Suprapubic skin (tissue), 4 donors: Measurements from ENCODE around the gene RLBP1. TPM values are rescaled to one million over a fixed set of nuclear protein-coding genes. Genes with fewer than 3 reads are reported as not detected.

Experiments
- DNase-seq, 2 donors: peaks; one replicate each; pipeline ENCODE4 v3.0.0-alpha.2; 2019; ENCODE audit warnings: low spot score in 2 of 2
- H3K27ac ChIP-seq: fragments of 200-600 bp; sonication (generic); one replicate; pipeline ENCODE4 v1.5.1; 2019
- H3K27me3 ChIP-seq: fragments of 200-600 bp; sonication (generic); one replicate; pipeline ENCODE4 v1.5.1; 2019
- H3K36me3 ChIP-seq: fragments of 200-600 bp; sonication (generic); one replicate; pipeline ENCODE4 v1.5.1; 2019
- H3K4me1 ChIP-seq: fragments of 200-600 bp; sonication (generic); one replicate; pipeline ENCODE4 v1.5.1; 2019
- H3K4me3 ChIP-seq: fragments of 200-600 bp; sonication (generic); one replicate; pipeline ENCODE4 v1.5.1; 2019; ENCODE audit warnings: mild to moderate bottlenecking
- H3K9me3 ChIP-seq: fragments of 200-600 bp; sonication (generic); one replicate; pipeline ENCODE4 v1.5.1; 2019
- EP300 ChIP-seq: sonication (generic); formaldehyde crosslinking; IDR thresholded peaks from one replicate; pipeline ENCODE4 v1.6.1; 2017; ENCODE audit warnings: antibody characterized with exemption
- POLR2A ChIP-seq, 2 donors: fragments of 450-650 bp; IDR thresholded peaks; one replicate each; pipeline ENCODE4 v1.6.1; 2017; ENCODE audit warnings: antibody characterized with exemption in 2 of 2, mild to moderate bottlenecking in 2 of 2, moderate library complexity in 2 of 2
- POLR2AphosphoS5 ChIP-seq, 3 donors: sonication (generic); formaldehyde crosslinking; IDR thresholded peaks; one replicate each; pipeline ENCODE4 v1.6.1; 2017; ENCODE audit warnings: antibody characterized with exemption in 3 of 3
- WGBS: methylation state at CpG from one replicate; pipeline ENCODE4 v1.1.5; 2018; 5-methylcytosine and 5-hydroxymethylcytosine counted together
- total RNA-seq, 4 donors: library from RNA; depleted of rRNA; stranded (reverse); fragments of >200 nt; gene quantifications; one replicate each; pipeline ENCODE4 v1.1.0, GENCODE V29; 2016
- TF ChIP-seq, protein P1 (sequence below), 2 donors: fragments of 200-600 bp in 1 of 2; fragments of 450-650 bp in 1 of 2; sonication (generic) in 1 of 2; IDR thresholded peaks; one replicate each; pipeline ENCODE4 v1.5.1; 2016 to 2019; ENCODE audit warnings: antibody characterized with exemption in 2 of 2, mild to moderate bottlenecking in 1 of 2, moderate library complexity in 1 of 2

Gene RLBP1
- total RNA-seq, 4 donors from 2014 or later = not detected

DNA sequence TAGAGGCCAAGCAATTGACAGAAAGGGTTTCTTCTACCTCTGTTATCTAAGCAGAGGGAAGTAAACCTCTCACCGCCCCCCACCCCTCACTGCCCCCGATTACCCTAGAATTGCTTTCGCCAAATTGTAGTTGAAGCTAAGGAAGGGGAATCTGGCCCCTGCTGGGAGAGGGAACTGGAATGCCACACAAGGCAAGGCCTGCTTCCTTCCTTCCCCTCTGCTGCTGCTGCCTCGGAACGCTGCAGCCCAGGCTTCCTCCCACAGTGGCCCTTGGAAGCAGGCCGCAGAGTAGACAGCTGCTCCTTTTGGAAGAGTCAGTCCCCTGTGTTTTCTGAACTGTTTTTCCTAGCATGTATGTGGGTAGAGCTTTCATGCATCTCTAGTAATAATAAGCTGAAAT lies 21.6 kb downstream of the RLBP1 start:
- Histone ChIP-seq H3K36me3 (peaks cover 12% of the 10 kb centered on the region), H3K9me3 (no peaks in the 10 kb centered on the region), H3K27me3 (no peaks in the 10 kb centered on the region), H3K4me1 (peaks cover 20% of the 10 kb centered on the region), H3K4me3 (no peak overlapping the region), H3K27ac (peak overlapping the region; percentile 1)
- TF ChIP-seq, protein P1, sequence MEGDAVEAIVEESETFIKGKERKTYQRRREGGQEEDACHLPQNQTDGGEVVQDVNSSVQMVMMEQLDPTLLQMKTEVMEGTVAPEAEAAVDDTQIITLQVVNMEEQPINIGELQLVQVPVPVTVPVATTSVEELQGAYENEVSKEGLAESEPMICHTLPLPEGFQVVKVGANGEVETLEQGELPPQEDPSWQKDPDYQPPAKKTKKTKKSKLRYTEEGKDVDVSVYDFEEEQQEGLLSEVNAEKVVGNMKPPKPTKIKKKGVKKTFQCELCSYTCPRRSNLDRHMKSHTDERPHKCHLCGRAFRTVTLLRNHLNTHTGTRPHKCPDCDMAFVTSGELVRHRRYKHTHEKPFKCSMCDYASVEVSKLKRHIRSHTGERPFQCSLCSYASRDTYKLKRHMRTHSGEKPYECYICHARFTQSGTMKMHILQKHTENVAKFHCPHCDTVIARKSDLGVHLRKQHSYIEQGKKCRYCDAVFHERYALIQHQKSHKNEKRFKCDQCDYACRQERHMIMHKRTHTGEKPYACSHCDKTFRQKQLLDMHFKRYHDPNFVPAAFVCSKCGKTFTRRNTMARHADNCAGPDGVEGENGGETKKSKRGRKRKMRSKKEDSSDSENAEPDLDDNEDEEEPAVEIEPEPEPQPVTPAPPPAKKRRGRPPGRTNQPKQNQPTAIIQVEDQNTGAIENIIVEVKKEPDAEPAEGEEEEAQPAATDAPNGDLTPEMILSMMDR (IDR thresholded peaks at IDR 0.05) = no peak
- TF ChIP-seq POLR2AphosphoS5 (IDR thresholded peaks at IDR 0.05) (no peak), POLR2A (IDR thresholded peaks at IDR 0.05) (no peak), EP300 (no peak)
- no peak for DNase-seq
- 68% methylated on average over 6 of the region's 6 CpGs for WGBS

GRCh38 chr15:89198934-89199333 lies 22.4 kb downstream of the RLBP1 start:
- peak overlapping the region; percentile 57 for H3K27ac ChIP-seq
- no peaks in the 10 kb centered on the region for H3K27me3 ChIP-seq
- no peak overlapping the region for H3K4me3 ChIP-seq
- WGBS = 87% methylated on average over 3 of the region's 3 CpGs
- no peaks in the 10 kb centered on the region for H3K9me3 ChIP-seq
- TF ChIP-seq, protein P1 (IDR thresholded peaks at IDR 0.05) = no peak
- TF ChIP-seq POLR2A (IDR thresholded peaks at IDR 0.05) (no peak), EP300 (no peak), POLR2AphosphoS5 (IDR thresholded peaks at IDR 0.05) (no peak)
- peaks cover 20% of the 10 kb centered on the region for H3K4me1 ChIP-seq
- no peak for DNase-seq
- H3K36me3 ChIP-seq = peaks cover 20% of the 10 kb centered on the region

DNA sequence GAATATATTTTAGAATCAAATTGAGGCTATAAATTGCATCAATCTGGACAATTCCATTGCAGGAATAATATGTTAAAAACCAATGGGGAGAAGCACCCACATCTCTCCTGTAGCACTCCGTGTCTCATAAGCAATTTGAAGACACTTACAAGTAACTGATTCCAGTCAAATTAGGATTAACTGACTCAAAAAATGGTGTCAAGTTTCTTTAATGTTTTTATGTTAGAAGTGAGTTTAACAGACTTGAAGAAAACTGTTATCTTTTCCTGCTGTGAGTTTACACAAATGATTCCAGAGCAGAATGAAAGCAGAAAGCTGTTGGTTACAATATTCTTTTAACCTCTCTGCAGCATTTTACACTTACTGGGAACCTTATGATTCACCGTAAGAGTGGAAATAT lies 23.2 kb downstream of the RLBP1 start:
- Histone ChIP-seq H3K27me3 (no peaks in the 10 kb centered on the region), H3K36me3 (peaks cover 27% of the 10 kb centered on the region), H3K4me3 (no peak overlapping the region), H3K27ac (peak overlapping the region; percentile 57), H3K4me1 (peaks cover 20% of the 10 kb centered on the region), H3K9me3 (no peaks in the 10 kb centered on the region)
- no peak for TF ChIP-seq EP300
- TF ChIP-seq POLR2AphosphoS5 (IDR thresholded peaks at IDR 0.05) = no peak
- TF ChIP-seq, protein P1 (IDR thresholded peaks at IDR 0.05) = no peak
- TF ChIP-seq POLR2A (IDR thresholded peaks at IDR 0.05) = no peak
- WGBS = 87% methylated on average over 2 of the region's 2 CpGs
- no peak for DNase-seq

GRCh38 chr15:89197503-89197971 lies 23.8 kb downstream of the RLBP1 start:
- WGBS = 42% methylated on average over 3 of the region's 4 CpGs
- no peaks in the 10 kb centered on the region for H3K27me3 ChIP-seq
- H3K27ac ChIP-seq = peak overlapping the region; percentile 57
- TF ChIP-seq EP300 (no peak), POLR2A (IDR thresholded peaks at IDR 0.05) (no peak), POLR2AphosphoS5 (IDR thresholded peaks at IDR 0.05) (no peak)
- TF ChIP-seq, protein P1 (IDR thresholded peaks at IDR 0.05) = no peak
- DNase-seq = peak in 1 of 2 donors; percentile 62
- peaks cover 34% of the 10 kb centered on the region for H3K36me3 ChIP-seq
- no peak overlapping the region for H3K4me3 ChIP-seq
- no peaks in the 10 kb centered on the region for H3K9me3 ChIP-seq
- H3K4me1 ChIP-seq = peaks cover 20% of the 10 kb centered on the region

- H3K36me3 ChIP-seq = peaks cover 39% of the 10 kb centered on the region
- H3K27ac ChIP-seq = peak overlapping the region; percentile 57
- H3K4me1 ChIP-seq = peaks cover 20% of the 10 kb centered on the region
- no peak overlapping the region for H3K4me3 ChIP-seq
- no peaks in the 10 kb centered on the region for H3K9me3 ChIP-seq
- no peaks in the 10 kb centered on the region for H3K27me3 ChIP-seq
- DNase-seq = peak in 1 of 2 donors; percentile 55
- TF ChIP-seq, protein P1 (IDR thresholded peaks at IDR 0.05) = no peak
- no peak for TF ChIP-seq POLR2A (IDR thresholded peaks at IDR 0.05)
- no peak for TF ChIP-seq EP300
- TF ChIP-seq POLR2AphosphoS5 (IDR thresholded peaks at IDR 0.05) = no peak
- 27% methylated on average over 7 of the region's 7 CpGs for WGBS
Observed at GRCh38 chr15:89196994-89197393, 24.4 kb downstream of the RLBP1 start.
